ENCODE data around the gene AP5Z1. TPM values are rescaled to one million over a fixed set of nuclear protein-coding genes. Genes with fewer than 3 reads are reported as not detected.

The AP5Z1 gene
- total RNA-seq, 4 donors from 2014 or later: 25.7 to 37.3 (median 31.5) TPM

DNA sequence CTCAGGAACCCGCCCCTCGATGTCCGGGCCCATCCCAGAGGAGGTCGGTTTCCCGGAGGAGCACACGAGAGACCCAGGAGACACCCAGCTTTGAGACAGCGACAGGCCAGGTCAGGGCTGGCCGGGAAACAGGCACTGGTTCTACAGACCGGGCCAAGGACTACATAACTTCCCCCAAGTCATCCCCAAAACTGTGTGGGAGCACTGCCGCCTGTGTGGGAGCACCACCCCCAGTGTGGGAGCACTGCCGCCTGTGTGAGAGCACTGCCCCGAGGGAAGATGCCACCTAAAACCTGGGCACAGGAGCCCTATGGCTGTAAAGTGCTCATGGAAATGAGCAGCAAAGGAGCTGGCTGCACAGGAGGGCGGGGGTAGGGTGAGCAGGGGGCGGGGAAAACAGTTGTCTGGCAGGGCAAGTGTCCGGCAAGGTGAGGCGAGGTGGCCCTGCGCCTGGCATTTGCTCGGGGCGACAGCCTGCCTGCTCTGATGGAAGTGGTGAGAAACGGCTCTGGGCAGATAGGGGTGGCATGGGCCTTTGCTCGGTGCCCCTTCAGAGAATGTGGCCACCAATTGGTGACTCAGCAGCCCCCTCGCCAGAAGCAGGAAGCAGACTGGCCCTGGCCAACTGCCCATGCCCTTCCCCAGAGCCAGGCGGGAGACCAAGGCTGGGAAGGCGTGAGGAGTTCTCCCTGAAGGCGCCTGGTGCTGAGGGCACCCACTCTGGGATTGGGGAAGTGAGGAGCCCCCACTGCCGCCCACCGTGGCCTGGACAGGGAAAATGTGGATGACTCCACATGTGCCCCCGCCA, 60.2 kb downstream of the AP5Z1 start:
- intact Hi-C loops (cut with DNase I): no loop called here
- DNase-seq (ENCODE audit: extremely low spot score): no peak
- WGBS: 92% methylated on average over 15 of the region's 28 CpGs
- TF ChIP-seq POLR2AphosphoS5 (IDR thresholded peaks at IDR 0.05): no peak
- TF ChIP-seq EP300 (IDR thresholded peaks at IDR 0.05): no peak
- no peak for TF ChIP-seq POLR2A (IDR thresholded peaks at IDR 0.05; ENCODE audit: low read depth)
- TF ChIP-seq, protein P1, sequence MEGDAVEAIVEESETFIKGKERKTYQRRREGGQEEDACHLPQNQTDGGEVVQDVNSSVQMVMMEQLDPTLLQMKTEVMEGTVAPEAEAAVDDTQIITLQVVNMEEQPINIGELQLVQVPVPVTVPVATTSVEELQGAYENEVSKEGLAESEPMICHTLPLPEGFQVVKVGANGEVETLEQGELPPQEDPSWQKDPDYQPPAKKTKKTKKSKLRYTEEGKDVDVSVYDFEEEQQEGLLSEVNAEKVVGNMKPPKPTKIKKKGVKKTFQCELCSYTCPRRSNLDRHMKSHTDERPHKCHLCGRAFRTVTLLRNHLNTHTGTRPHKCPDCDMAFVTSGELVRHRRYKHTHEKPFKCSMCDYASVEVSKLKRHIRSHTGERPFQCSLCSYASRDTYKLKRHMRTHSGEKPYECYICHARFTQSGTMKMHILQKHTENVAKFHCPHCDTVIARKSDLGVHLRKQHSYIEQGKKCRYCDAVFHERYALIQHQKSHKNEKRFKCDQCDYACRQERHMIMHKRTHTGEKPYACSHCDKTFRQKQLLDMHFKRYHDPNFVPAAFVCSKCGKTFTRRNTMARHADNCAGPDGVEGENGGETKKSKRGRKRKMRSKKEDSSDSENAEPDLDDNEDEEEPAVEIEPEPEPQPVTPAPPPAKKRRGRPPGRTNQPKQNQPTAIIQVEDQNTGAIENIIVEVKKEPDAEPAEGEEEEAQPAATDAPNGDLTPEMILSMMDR (IDR thresholded peaks at IDR 0.05): no peak
- Histone ChIP-seq H3K4me3 (no peak overlapping the region), H3K27me3 (no peaks in the 10 kb centered on the region), H3K4me1 (peaks cover 6 to 17% (median 8%) of the 10 kb centered on the region in 4 donors), H3K36me3 (peaks cover 0 to 32% (median 7%) of the 10 kb centered on the region in 4 donors), H3K9me3 (no peaks in the 10 kb centered on the region), H3K27ac (replicated peaks in 1 of 4) (no peak overlapping the region)

DNA sequence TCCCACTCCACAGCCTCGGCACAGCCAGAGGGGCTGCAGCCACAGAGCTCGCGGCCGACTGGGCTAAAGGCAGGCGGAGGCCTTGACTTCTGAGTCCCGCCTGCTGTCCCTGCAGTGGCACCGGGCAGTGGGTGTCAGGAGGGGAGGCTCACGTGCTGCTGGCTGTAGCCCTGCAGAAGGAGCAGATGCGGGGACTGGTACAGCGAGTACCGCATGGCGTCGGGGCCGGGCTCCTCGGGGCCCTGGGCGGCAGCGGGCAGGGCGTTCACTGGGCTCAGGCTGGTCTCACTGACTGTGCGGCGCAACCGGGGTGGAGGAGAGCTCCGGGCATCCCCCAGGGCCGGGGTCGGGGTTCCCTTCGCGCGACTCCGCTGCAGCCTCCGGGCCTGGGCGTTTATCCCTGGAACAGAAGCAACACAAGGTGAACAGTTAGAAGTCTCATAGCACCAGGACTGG, 60.8 kb downstream of the AP5Z1 start:
- 100% methylated on average over 11 of the region's 30 CpGs for WGBS
- intact Hi-C loops (cut with DNase I): no loop called here
- H3K4me1 ChIP-seq: peaks cover 6 to 17% (median 8%) of the 10 kb centered on the region in 4 donors
- DNase-seq (ENCODE audit: extremely low spot score): no peak
- H3K27ac ChIP-seq (replicated peaks in 1 of 4): no peak overlapping the region
- no peaks in the 10 kb centered on the region for H3K27me3 ChIP-seq
- no peaks in the 10 kb centered on the region for H3K9me3 ChIP-seq
- TF ChIP-seq EP300 (IDR thresholded peaks at IDR 0.05) (no peak), POLR2A (IDR thresholded peaks at IDR 0.05; ENCODE audit: low read depth) (no peak), POLR2AphosphoS5 (IDR thresholded peaks at IDR 0.05) (no peak)
- TF ChIP-seq, protein P1 (IDR thresholded peaks at IDR 0.05): no peak
- peaks cover 0 to 32% (median 7%) of the 10 kb centered on the region in 4 donors for H3K36me3 ChIP-seq
- H3K4me3 ChIP-seq: no peak overlapping the region

GRCh38 chr7:4837041-4837802, 61.8 kb downstream of the AP5Z1 start:
- Histone ChIP-seq H3K27ac (replicated peaks in 1 of 4) (no peak overlapping the region), H3K9me3 (no peaks in the 10 kb centered on the region), H3K4me1 (peaks cover 6 to 17% (median 8%) of the 10 kb centered on the region in 4 donors), H3K36me3 (peaks cover 0 to 32% (median 7%) of the 10 kb centered on the region in 4 donors), H3K27me3 (no peaks in the 10 kb centered on the region), H3K4me3 (no peak overlapping the region)
- intact Hi-C loops (cut with DNase I): no loop called here
- DNase-seq (ENCODE audit: extremely low spot score): no peak
- 71% methylated on average over 19 of the region's 22 CpGs for whole genome bisulfite sequencing
- TF ChIP-seq, protein P1 (IDR thresholded peaks at IDR 0.05): no peak
- TF ChIP-seq POLR2A (IDR thresholded peaks at IDR 0.05; ENCODE audit: low read depth): no peak
- no peak for TF ChIP-seq POLR2AphosphoS5 (IDR thresholded peaks at IDR 0.05)
- TF ChIP-seq EP300 (IDR thresholded peaks at IDR 0.05): no peak

- DNase-seq (ENCODE audit: extremely low spot score): no peak
- Histone ChIP-seq H3K36me3 (peaks cover 0 to 29% (median 7%) of the 10 kb centered on the region in 4 donors), H3K4me1 (peaks cover 6 to 17% (median 10%) of the 10 kb centered on the region in 4 donors), H3K9me3 (no peaks in the 10 kb centered on the region), H3K27me3 (no peaks in the 10 kb centered on the region), H3K4me3 (no peak overlapping the region), H3K27ac (replicated peaks in 1 of 4) (no peak overlapping the region)
- TF ChIP-seq POLR2AphosphoS5 (IDR thresholded peaks at IDR 0.05) (no peak), POLR2A (IDR thresholded peaks at IDR 0.05; ENCODE audit: low read depth) (no peak), EP300 (IDR thresholded peaks at IDR 0.05) (no peak)
- TF ChIP-seq, protein P1 (IDR thresholded peaks at IDR 0.05): no peak
- intact Hi-C loops (cut with DNase I): no loop called here
- WGBS: 71% methylated on average over 28 of the region's 30 CpGs
Measured at GRCh38 chr7:4837803-4838625, 62.6 kb downstream of the AP5Z1 start.

Measured in esophagus muscularis mucosa (tissue), 4 donors.